Transverse colon (tissue), 4 donors: ENCODE data around the gene SPAG17. TPM values are rescaled to one million over a fixed set of nuclear protein-coding genes. Genes with fewer than 3 reads are reported as not detected.

Experiments
- DNase-seq: peaks from one replicate; pipeline ENCODE4 v3.0.0-alpha.2; 2019
- H3K27ac ChIP-seq, 4 donors: fragments of 200-600 bp; sonication (generic); 2 replicates each; pipeline ENCODE4 v1.5.1; 2016 to 2018; ENCODE audit warnings: inconsistent platforms in 4 of 4
- H3K27me3 ChIP-seq: fragments of 200-600 bp; sonication (generic); 2 replicates; pipeline ENCODE4 v1.5.1; 2017; ENCODE audit warnings: inconsistent platforms
- H3K36me3 ChIP-seq, 4 donors: fragments of 200-600 bp; sonication (generic); 2 replicates each; pipeline ENCODE4 v1.5.1; 2017 to 2019; ENCODE audit warnings: inconsistent platforms in 4 of 4
- H3K4me1 ChIP-seq, 4 donors: fragments of 200-600 bp; sonication (generic); 2 replicates each; pipeline ENCODE4 v1.5.1; 2017 to 2020; ENCODE audit warnings: inconsistent platforms in 4 of 4
- H3K4me3 ChIP-seq, 4 donors: fragments of 200-600 bp; sonication (generic); 1 replicate in 1 of 4; 2 replicates in 3 of 4; pipeline versions ENCODE4 v1.5.1 to v1.6.1; 2017 to 2019; ENCODE audit warnings: inconsistent platforms in 4 of 4
- H3K9me3 ChIP-seq, 2 donors: fragments of 200-600 bp; sonication (generic); 2 replicates each; pipeline ENCODE4 v1.5.1; 2017 to 2019; ENCODE audit warnings: inconsistent platforms in 2 of 2
- CTCF ChIP-seq, 5 experiments: fragments of 200-600 bp in 3 of 5; fragments of 450-650 bp in 2 of 5; sonication (generic) in 3 of 5; IDR thresholded peaks; 1 replicate in 2 of 5; 2 replicates in 3 of 5; pipeline ENCODE4 v1.5.1; 2016 to 2017; ENCODE audit warnings: antibody characterized with exemption in 5 of 5, inconsistent platforms in 3 of 5, mild to moderate bottlenecking in 2 of 5, moderate library complexity in 1 of 5
- EP300 ChIP-seq: sonication (generic); formaldehyde crosslinking; IDR thresholded peaks from one replicate; pipeline ENCODE4 v1.6.1; 2017; ENCODE audit warnings: antibody characterized with exemption, low read depth
- POLR2A ChIP-seq: fragments of 450-650 bp; IDR thresholded peaks from one replicate; pipeline ENCODE4 v1.6.1; 2016; ENCODE audit warnings: antibody characterized with exemption, mild to moderate bottlenecking, moderate library complexity
- POLR2AphosphoS5 ChIP-seq, 3 donors: sonication (generic); formaldehyde crosslinking; IDR thresholded peaks; one replicate each; pipeline ENCODE4 v1.6.1; 2016; ENCODE audit warnings: antibody characterized with exemption in 3 of 3
- whole genome bisulfite sequencing, 2 donors: methylation state at CpG; one replicate each; pipeline ENCODE4 v1.1.5; 2018; ENCODE audit warnings: low coverage in 1 of 2; 5-methylcytosine and 5-hydroxymethylcytosine counted together
- in situ Hi-C, 4 donors: fragments of 200-750 bp; cut with MboI; loops; one replicate each; pipeline versions ENCODE4 v1.15.0 to v1.15.1; 2017; ENCODE audit warnings: low sequenced_read_pairs in 3 of 4, low pct_ligation_motif_present in 1 of 4, low pct_unique_long_range_greater_than_20kb in 1 of 4
- intact Hi-C: fragments of 100-400 bp; cut with DNase I; formaldehyde crosslinking; loops from one replicate; pipeline ENCODE4 v1.15.1; 2023; ENCODE audit warnings: low total_unique reads
- total RNA-seq, 4 donors: library from RNA; depleted of rRNA; stranded (reverse); fragments of >200 nt; gene quantifications; one replicate each; pipeline ENCODE4 v1.1.0, GENCODE V29; 2016

Gene SPAG17
- total RNA-seq, 4 donors from 2014 or later: not detected

DNA sequence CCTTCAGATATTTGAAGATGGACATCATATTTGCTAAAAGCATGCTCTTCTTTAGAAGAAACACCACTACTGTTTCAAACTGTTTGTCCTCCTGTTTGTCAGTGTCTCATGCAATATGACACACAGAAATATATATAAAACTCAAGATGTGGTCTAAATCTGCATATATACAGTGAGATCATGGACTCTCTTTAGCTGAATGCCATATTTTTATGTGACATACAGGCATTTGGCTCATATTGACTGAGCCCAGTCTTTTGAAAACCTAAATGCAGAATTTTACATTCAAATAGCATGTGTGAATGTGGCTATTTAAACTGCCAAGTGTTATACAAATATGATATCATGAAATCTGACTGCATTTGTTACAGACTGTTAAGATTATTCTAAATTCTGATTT, 274.0 kb downstream of the SPAG17 start:
- intact Hi-C loops: no loop called here
- H3K27ac ChIP-seq: no peak overlapping the region
- TF ChIP-seq POLR2A (no peak), CTCF (IDR thresholded peaks at IDR 0.05) (no peak), EP300 (no peak), POLR2AphosphoS5 (IDR thresholded peaks at IDR 0.05) (no peak)
- H3K27me3 ChIP-seq: no peaks in the 10 kb centered on the region
- H3K9me3 ChIP-seq: no peaks in the 10 kb centered on the region
- no peak for DNase-seq
- no peaks in the 10 kb centered on the region for H3K4me1 ChIP-seq
- in situ Hi-C loops: loop anchor here in 1 of 4 donors (25.0 kb wide), 1 partner anchor 799 kb away; the partner anchor contains the start of gene TRIM45
- H3K4me3 ChIP-seq: no peak overlapping the region
- H3K36me3 ChIP-seq: peaks cover 0 to 64% (median 26%) of the 10 kb centered on the region in 4 donors

- no peaks in the 10 kb centered on the region for H3K4me1 ChIP-seq
- in situ Hi-C loops: loop anchor here in 1 of 4 donors (25.0 kb wide), 1 partner anchor 793 kb away; the partner anchor contains the start of gene TRIM45
- no peak overlapping the region for H3K27ac ChIP-seq
- no peaks in the 10 kb centered on the region for H3K27me3 ChIP-seq
- intact Hi-C loops: no loop called here
- WGBS, 2 donors: 96 to 98% methylated on average over 2 of the region's 2 CpGs
- TF ChIP-seq EP300: no peak
- TF ChIP-seq POLR2A: no peak
- TF ChIP-seq CTCF (IDR thresholded peaks at IDR 0.05): no peak
- TF ChIP-seq POLR2AphosphoS5 (IDR thresholded peaks at IDR 0.05): no peak
- no peaks in the 10 kb centered on the region for H3K9me3 ChIP-seq
- no peak overlapping the region for H3K4me3 ChIP-seq
- peaks cover 0 to 37% (median 18%) of the 10 kb centered on the region in 4 donors for H3K36me3 ChIP-seq
- no peak for DNase-seq
These were observed 280.0 kb downstream of the SPAG17 start for GRCh38 chr1:117905019-117905418.

GRCh38 chr1:117904485-117904884, 280.5 kb downstream of the SPAG17 start:
- H3K4me3 ChIP-seq: no peak overlapping the region
- no peaks in the 10 kb centered on the region for H3K9me3 ChIP-seq
- H3K27ac ChIP-seq: no peak overlapping the region
- TF ChIP-seq POLR2A: no peak
- no peak for TF ChIP-seq POLR2AphosphoS5 (IDR thresholded peaks at IDR 0.05)
- TF ChIP-seq CTCF (IDR thresholded peaks at IDR 0.05): no peak
- TF ChIP-seq EP300: no peak
- H3K27me3 ChIP-seq: no peaks in the 10 kb centered on the region
- peaks cover 0 to 37% (median 15%) of the 10 kb centered on the region in 4 donors for H3K36me3 ChIP-seq
- no peaks in the 10 kb centered on the region for H3K4me1 ChIP-seq
- in situ Hi-C loops: loop anchor here in 1 of 4 donors (25.0 kb wide), 1 partner anchor 792 kb away; the partner anchor contains the start of gene TRIM45
- intact Hi-C loops: no loop called here
- no peak for DNase-seq
- 88 to 96% methylated on average over 2 to 3 of the region's 3 CpGs for WGBS, 2 donors
